Measurements from ENCODE around the gene HES6. TPM values are rescaled to one million over a fixed set of nuclear protein-coding genes. Genes with fewer than 3 reads are reported as not detected.
A peak's percentile ranks its signal among the peaks of the same experiment; 100 is the strongest.

HES6 gene
- total RNA-seq, 4 donors from 2014 or later = 9.5 to 33.3 (median 10.2) TPM; not detected in 1

DNA sequence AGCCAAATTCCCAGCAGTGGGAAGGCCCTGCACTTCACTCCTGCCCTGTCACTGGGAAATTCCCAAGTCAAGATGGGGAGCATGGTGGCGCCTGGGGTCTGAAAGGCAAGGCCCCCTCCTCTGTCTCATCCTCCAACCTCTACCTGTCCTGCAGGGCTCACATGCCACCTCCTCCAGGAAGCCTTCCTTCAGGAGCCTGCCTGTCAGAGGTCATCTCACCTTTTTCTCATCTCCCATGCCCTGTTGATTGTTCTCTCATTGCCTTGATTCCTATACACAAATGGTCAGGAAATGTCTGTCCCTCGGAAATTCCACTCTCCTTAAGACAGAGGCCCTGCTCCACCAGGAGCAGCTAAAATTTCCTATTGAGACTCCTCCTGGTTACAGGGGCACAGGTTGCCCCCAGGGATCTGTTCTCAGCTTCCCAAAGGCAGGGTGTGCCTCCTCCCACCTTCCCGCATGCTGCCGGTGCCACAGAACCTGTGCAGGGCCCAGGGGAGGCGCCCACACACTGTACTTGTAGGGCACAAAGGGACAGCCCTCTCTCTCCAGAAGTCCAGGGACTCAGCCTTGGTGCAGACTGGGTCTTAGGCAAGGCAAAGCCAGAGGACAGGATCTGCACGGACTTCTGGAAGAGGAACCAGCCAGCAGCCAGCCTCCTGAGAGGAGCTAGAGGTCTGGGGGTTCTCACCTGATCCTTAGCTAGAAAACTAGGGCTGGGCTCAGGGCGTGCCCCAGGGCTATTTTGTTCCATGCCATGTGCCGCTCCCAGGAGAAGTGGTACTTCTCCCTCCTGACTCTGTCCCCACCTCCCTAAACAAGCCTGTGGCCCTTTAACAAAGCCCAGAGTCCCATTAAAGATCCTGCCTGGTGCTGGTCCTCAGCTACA lies 12.9 kb downstream of the HES6 start:
- H3K36me3 ChIP-seq = no peaks in the 10 kb centered on the region
- no peak for TF ChIP-seq POLR2A (IDR thresholded peaks at IDR 0.05)
- TF ChIP-seq, protein P1, sequence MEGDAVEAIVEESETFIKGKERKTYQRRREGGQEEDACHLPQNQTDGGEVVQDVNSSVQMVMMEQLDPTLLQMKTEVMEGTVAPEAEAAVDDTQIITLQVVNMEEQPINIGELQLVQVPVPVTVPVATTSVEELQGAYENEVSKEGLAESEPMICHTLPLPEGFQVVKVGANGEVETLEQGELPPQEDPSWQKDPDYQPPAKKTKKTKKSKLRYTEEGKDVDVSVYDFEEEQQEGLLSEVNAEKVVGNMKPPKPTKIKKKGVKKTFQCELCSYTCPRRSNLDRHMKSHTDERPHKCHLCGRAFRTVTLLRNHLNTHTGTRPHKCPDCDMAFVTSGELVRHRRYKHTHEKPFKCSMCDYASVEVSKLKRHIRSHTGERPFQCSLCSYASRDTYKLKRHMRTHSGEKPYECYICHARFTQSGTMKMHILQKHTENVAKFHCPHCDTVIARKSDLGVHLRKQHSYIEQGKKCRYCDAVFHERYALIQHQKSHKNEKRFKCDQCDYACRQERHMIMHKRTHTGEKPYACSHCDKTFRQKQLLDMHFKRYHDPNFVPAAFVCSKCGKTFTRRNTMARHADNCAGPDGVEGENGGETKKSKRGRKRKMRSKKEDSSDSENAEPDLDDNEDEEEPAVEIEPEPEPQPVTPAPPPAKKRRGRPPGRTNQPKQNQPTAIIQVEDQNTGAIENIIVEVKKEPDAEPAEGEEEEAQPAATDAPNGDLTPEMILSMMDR (IDR thresholded peaks at IDR 0.05) = no peak
- intact Hi-C loops (cut with DNase I; ENCODE audit: low total_unique reads) = no loop called here
- H3K4me1 ChIP-seq = no peaks in the 10 kb centered on the region
- no peaks in the 10 kb centered on the region for H3K27me3 ChIP-seq
- no peak overlapping the region for H3K4me3 ChIP-seq
- no peaks in the 10 kb centered on the region for H3K9me3 ChIP-seq
- peak overlapping the region; percentile 42 to 86 for H3K27ac ChIP-seq
- no peak for DNase-seq

DNA sequence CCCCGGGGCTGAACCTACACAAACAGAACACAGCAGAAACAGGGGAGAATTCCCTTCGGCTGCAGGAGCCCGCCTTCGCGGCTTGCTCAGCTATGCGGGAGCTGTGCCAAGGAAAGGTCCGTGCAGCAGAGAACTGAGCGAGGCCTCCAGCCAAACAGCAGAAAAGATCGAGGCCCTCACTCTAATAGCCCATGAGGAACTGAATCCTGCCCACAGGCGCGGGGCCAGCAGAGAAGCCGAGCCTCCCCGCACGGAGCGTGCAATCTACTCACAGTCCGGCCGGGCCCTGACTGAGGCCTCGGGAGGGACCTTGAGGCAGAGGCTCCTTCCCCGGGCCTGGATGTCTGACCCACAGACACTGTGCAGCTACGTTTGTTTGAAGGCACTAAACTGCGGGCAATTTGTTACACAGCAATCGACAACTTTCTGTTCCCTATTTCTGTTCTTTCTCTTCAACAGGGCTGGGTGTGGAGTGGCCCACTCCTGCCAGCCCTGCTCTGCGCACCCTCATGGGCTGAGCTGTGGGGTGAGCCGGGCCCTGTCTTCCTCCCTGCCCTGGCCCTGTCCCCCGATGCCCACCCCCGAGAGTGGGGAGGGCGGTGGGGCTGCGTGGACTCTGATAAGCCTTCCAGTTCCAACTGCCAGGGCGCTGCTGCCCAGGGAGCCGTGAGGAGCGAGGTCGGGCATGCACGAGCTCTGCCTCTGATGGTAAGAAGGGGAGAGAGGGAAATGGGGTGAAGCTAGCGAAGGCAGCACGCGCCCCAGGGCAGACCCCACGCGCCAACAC lies 13.7 kb downstream of the HES6 start:
- no peaks in the 10 kb centered on the region for H3K9me3 ChIP-seq
- H3K27ac ChIP-seq = peak overlapping the region; percentile 42 to 60
- TF ChIP-seq, protein P1 (IDR thresholded peaks at IDR 0.05) = no peak
- no peak for TF ChIP-seq POLR2A (IDR thresholded peaks at IDR 0.05)
- peaks cover 0 to 3% of the 10 kb centered on the region in 2 donors for H3K4me1 ChIP-seq
- intact Hi-C loops (cut with DNase I; ENCODE audit: low total_unique reads) = no loop called here
- H3K4me3 ChIP-seq = no peak overlapping the region
- DNase-seq = peak; percentile 64 to 65
- H3K36me3 ChIP-seq = no peaks in the 10 kb centered on the region
- no peaks in the 10 kb centered on the region for H3K27me3 ChIP-seq

DNA sequence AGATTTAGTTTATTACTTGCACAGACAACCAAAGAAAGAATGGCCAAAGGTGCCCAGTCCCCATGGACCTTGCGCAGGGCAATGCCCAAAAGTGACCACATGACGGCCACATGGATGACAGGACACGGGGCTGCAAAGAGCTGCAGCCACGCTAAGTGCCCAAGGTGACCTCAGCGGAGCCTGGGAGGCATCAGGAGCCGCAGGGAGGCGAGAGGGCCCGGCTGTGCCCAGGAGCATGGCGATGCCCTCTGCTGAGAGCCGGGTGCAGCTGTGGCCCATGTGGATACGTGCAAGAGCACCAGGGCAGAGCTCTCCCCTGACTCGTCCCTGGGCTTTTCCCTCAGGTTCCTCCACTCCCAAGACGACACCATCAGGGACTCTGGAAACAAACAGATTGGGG lies 14.7 kb downstream of the HES6 start:
- H3K4me1 ChIP-seq = peaks cover 0 to 4% of the 10 kb centered on the region in 2 donors
- intact Hi-C loops (cut with DNase I; ENCODE audit: low total_unique reads) = no loop called here
- DNase-seq = no peak
- H3K9me3 ChIP-seq = no peaks in the 10 kb centered on the region
- H3K27ac ChIP-seq = peak overlapping the region in 1 of 2 donors; percentile 60
- TF ChIP-seq POLR2A (IDR thresholded peaks at IDR 0.05) = no peak
- TF ChIP-seq, protein P1 (IDR thresholded peaks at IDR 0.05) = no peak
- no peaks in the 10 kb centered on the region for H3K36me3 ChIP-seq
- no peak overlapping the region for H3K4me3 ChIP-seq
- H3K27me3 ChIP-seq = no peaks in the 10 kb centered on the region

- Histone ChIP-seq H3K4me3 (no peak overlapping the region), H3K4me1 (peaks cover 0 to 4% of the 10 kb centered on the region in 2 donors), H3K36me3 (no peaks in the 10 kb centered on the region), H3K27me3 (no peaks in the 10 kb centered on the region), H3K9me3 (no peaks in the 10 kb centered on the region), H3K27ac (no peak overlapping the region)
- no peak for TF ChIP-seq POLR2A (IDR thresholded peaks at IDR 0.05)
- TF ChIP-seq, protein P1 (IDR thresholded peaks at IDR 0.05) = no peak
- intact Hi-C loops (cut with DNase I; ENCODE audit: low total_unique reads) = no loop called here
- DNase-seq = no peak
These were observed 15.3 kb downstream of the HES6 start for GRCh38 chr2:238224356-238225035.

Measured in uterus (tissue), 4 donors.